ENCODE measurements around the gene AQP7.

GRCh38 chr9:33388110-33388994 lies 14.0 kb downstream of the AQP7 start:
- TF ChIP-seq CTCF (IDR thresholded peaks at IDR 0.05) (no peak), POLR2A (IDR thresholded peaks at IDR 0.05) (no peak)

Data from esophagus squamous epithelium (tissue), 4 donors.